Measurements from ENCODE around the gene CCDC38. TPM values are rescaled to one million over a fixed set of nuclear protein-coding genes. Genes with fewer than 3 reads are reported as not detected.

Gene CCDC38
- total and polyA plus RNA-seq, 9 of the 15 experiments (the other 6 are each of a cell fraction or from before 2014, with no cell fraction given): not detected

DNA sequence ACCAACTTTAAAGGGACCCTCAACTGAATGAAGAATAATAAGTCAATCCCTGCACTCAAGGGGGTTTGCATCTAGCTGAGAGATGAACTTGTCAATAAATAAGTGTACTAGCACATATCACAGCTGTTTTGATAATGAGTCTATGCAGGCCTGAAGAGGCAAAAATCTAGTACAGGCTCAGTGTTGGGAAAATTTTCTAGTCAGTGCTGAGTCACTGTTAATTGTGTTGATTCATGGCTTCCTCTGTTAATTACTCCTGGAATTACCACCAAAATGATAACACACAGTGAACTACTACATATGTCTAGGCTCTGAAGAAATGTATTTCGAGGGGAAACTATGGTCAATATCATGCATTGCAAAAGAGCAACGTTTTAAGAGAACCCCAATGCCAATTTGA is 64.8 kb downstream of the CCDC38 start (continued):
- no peak for TF ChIP-seq POLR2G (IDR thresholded peaks at IDR 0.05; ENCODE audit: low read depth, low read length)
- TF ChIP-seq, protein P1, sequence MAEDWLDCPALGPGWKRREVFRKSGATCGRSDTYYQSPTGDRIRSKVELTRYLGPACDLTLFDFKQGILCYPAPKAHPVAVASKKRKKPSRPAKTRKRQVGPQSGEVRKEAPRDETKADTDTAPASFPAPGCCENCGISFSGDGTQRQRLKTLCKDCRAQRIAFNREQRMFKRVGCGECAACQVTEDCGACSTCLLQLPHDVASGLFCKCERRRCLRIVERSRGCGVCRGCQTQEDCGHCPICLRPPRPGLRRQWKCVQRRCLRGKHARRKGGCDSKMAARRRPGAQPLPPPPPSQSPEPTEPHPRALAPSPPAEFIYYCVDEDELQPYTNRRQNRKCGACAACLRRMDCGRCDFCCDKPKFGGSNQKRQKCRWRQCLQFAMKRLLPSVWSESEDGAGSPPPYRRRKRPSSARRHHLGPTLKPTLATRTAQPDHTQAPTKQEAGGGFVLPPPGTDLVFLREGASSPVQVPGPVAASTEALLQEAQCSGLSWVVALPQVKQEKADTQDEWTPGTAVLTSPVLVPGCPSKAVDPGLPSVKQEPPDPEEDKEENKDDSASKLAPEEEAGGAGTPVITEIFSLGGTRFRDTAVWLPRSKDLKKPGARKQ (CRISPR knock-in tag; IDR thresholded peaks at IDR 0.05): no peak
- TF ChIP-seq ZNF134 (CRISPR knock-in tag; conservative IDR thresholded peaks at IDR 0.05): no peak
- TF ChIP-seq, protein P2, sequence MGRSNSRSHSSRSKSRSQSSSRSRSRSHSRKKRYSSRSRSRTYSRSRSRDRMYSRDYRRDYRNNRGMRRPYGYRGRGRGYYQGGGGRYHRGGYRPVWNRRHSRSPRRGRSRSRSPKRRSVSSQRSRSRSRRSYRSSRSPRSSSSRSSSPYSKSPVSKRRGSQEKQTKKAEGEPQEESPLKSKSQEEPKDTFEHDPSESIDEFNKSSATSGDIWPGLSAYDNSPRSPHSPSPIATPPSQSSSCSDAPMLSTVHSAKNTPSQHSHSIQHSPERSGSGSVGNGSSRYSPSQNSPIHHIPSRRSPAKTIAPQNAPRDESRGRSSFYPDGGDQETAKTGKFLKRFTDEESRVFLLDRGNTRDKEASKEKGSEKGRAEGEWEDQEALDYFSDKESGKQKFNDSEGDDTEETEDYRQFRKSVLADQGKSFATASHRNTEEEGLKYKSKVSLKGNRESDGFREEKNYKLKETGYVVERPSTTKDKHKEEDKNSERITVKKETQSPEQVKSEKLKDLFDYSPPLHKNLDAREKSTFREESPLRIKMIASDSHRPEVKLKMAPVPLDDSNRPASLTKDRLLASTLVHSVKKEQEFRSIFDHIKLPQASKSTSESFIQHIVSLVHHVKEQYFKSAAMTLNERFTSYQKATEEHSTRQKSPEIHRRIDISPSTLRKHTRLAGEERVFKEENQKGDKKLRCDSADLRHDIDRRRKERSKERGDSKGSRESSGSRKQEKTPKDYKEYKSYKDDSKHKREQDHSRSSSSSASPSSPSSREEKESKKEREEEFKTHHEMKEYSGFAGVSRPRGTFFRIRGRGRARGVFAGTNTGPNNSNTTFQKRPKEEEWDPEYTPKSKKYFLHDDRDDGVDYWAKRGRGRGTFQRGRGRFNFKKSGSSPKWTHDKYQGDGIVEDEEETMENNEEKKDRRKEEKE (IDR thresholded peaks at IDR 0.05; ENCODE audit: borderline replicate concordance in 1 of 2, control insufficient read depth in 1 of 2, low read depth in 2 of 2, low read length in 1 of 2): no peak
- no peak for TF ChIP-seq HNRNPK (IDR thresholded peaks at IDR 0.05; ENCODE audit: low read depth, low read length, poor library complexity, severe bottlenecking)
- TF ChIP-seq, protein P3, sequence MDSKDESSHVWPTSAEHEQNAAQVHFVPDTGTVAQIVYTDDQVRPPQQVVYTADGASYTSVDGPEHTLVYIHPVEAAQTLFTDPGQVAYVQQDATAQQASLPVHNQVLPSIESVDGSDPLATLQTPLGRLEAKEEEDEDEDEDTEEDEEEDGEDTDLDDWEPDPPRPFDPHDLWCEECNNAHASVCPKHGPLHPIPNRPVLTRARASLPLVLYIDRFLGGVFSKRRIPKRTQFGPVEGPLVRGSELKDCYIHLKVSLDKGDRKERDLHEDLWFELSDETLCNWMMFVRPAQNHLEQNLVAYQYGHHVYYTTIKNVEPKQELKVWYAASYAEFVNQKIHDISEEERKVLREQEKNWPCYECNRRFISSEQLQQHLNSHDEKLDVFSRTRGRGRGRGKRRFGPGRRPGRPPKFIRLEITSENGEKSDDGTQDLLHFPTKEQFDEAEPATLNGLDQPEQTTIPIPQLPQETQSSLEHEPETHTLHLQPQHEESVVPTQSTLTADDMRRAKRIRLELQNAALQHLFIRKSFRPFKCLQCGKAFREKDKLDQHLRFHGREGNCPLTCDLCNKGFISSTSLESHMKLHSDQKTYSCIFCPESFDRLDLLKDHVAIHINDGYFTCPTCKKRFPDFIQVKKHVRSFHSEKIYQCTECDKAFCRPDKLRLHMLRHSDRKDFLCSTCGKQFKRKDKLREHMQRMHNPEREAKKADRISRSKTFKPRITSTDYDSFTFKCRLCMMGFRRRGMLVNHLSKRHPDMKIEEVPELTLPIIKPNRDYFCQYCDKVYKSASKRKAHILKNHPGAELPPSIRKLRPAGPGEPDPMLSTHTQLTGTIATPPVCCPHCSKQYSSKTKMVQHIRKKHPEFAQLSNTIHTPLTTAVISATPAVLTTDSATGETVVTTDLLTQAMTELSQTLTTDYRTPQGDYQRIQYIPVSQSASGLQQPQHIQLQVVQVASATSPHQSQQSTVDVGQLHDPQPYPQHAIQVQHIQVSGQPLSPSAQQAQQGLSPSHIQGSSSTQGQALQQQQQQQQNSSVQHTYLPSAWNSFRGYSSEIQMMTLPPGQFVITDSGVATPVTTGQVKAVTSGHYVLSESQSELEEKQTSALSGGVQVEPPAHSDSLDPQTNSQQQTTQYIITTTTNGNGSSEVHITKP (IDR thresholded peaks at IDR 0.05; ENCODE audit: partially characterized antibody): no peak
- no peak for TF ChIP-seq ZKSCAN3 (CRISPR knock-in tag; IDR thresholded peaks at IDR 0.05)
- TF ChIP-seq, protein P4, sequence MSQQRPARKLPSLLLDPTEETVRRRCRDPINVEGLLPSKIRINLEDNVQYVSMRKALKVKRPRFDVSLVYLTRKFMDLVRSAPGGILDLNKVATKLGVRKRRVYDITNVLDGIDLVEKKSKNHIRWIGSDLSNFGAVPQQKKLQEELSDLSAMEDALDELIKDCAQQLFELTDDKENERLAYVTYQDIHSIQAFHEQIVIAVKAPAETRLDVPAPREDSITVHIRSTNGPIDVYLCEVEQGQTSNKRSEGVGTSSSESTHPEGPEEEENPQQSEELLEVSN (IDR thresholded peaks at IDR 0.05; ENCODE audit: borderline replicate concordance in 1 of 2, extremely low read depth in 1 of 2, insufficient read depth in 1 of 2, insufficient read length in 1 of 2, low read depth in 1 of 2, low read length in 1 of 2, poor library complexity in 1 of 2, severe bottlenecking in 1 of 2): no peak
- no peak for TF ChIP-seq ZNF274 (IDR thresholded peaks at IDR 0.05; ENCODE audit: borderline replicate concordance, low read depth, low read length)
- no peak for TF ChIP-seq MTA1 (IDR thresholded peaks at IDR 0.05; ENCODE audit: borderline replicate concordance)
- no peak for TF ChIP-seq TCFL5 (CRISPR knock-in tag; conservative IDR thresholded peaks at IDR 0.05)
- TF ChIP-seq CEBPG (CRISPR knock-in tag; IDR thresholded peaks at IDR 0.05): no peak
- TF ChIP-seq CEBPG (tag; conservative IDR thresholded peaks at IDR 0.05 in 1 of 2, IDR thresholded peaks at IDR 0.05 in 1 of 2): no peak
- no peak for TF ChIP-seq GTF2E2 (tag; IDR thresholded peaks at IDR 0.05)
- no peak for TF ChIP-seq CBX8 (IDR thresholded peaks at IDR 0.05; ENCODE audit: borderline replicate concordance, extremely low read depth, low read depth, low read length, poor library complexity, severe bottlenecking)
- no peak for TF ChIP-seq ZNF695 (CRISPR knock-in tag; IDR thresholded peaks at IDR 0.05)
- no peak for TF ChIP-seq FUS (optimal IDR thresholded peaks at IDR 0.05; ENCODE audit: low read depth, low read length)
